GM20431 (cell line): ENCODE results near the gene ZNF888.
"Not testable (repeated sequence)": the region's sequence is repeated elsewhere in the genome, so short reads cannot be mapped to it uniquely, and the experiment has no call there.

Experiments
- in situ Hi-C: fragments of 300-500 bp; cut with MseI, MboI; formaldehyde crosslinking; loops from one replicate; pipeline ENCODE4 v1.15.0; 2020; ENCODE audit warnings: low sequenced_read_pairs; ENCODE audit not compliant: unreplicated experiment

The ZNF888 gene

DNA sequence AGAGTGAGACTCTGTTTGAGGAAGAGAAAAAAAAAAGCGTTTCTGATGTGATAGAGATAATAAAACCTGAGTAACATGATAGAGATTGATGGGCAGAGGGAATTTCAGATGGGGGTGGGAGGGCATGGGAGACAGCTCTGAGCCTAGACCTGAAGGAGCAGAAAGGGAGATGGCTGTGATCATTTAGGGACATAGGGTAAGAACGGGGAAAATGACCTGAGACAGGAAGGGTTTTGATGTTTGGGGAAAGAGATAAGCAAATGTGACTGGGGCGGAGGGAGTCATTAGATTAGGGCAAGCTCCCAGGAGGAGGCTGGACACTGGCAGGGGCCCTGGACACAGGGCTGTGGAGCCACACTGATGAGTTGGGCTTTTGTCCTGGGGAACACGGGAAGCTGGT lies 31.9 kb downstream of the ZNF888 start:
- in situ Hi-C loops = no loop called here

GRCh38 chr19:52889931-52890330 lies 33.3 kb downstream of the ZNF888 start:
- in situ Hi-C loops = no loop called here

- in situ Hi-C loops = no loop called here
These were observed 34.2 kb downstream of the ZNF888 start for GRCh38 chr19:52889076-52889475.

- in situ Hi-C loops = no loop called here
These were observed 42.3 kb downstream of the ZNF888 start for GRCh38 chr19:52880895-52881389.

- in situ Hi-C loops = not testable (repeated sequence)
These were observed 50.2 kb downstream of the ZNF888 start for GRCh38 chr19:52872996-52873395.

- in situ Hi-C loops = no loop called here
These were observed 51.8 kb downstream of the ZNF888 start for GRCh38 chr19:52871466-52871865.

DNA sequence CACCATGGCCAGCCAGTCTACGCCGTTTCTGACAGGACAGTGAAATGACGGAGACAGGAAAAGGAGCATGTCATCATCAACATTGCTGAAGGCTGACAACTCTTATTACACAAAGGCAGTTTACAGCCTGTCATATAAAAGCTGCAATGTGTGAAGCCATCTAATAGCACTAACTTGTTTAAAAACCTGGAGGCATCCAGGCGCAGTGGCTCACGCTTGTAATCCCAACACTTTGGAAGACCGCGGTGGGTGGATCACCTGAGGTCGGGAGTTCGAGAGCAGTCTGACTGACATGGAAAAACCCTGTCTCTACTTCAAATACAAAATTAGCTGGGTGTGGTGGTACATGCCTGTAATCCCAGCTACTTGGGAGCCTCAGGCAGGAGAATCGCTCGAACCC lies 55.2 kb downstream of the ZNF888 start:
- in situ Hi-C loops = not testable (repeated sequence)

GRCh38 chr19:52857378-52858191 lies 65.6 kb downstream of the ZNF888 start, which contains the start of gene ZNF468:
Gene ZNF468, minus strand, starts transcription at chr19:52857619. Its CDS starts 3,347 bp downstream, at chr19:52854272.
- in situ Hi-C loops = not testable (repeated sequence)

GRCh38 chr19:52856540-52857377 lies 66.5 kb downstream of the ZNF888 start:
- in situ Hi-C loops = not testable (repeated sequence)
